HFFc6 (cell line): ENCODE data around the gene DPYSL4. TPM values are rescaled to one million over a fixed set of nuclear protein-coding genes. Genes with fewer than 3 reads are reported as not detected.

Experiments
- DNase-seq: peaks from one replicate; pipeline ENCODE4 v3.0.0-alpha.2; 2018
- H3K27ac Mint-ChIP-seq: 2 replicates; pipeline ENCODE4 v1.8.0; 2020; ENCODE audit warnings: mild to moderate bottlenecking, mixed read lengths
- H3K27me3 Mint-ChIP-seq: 2 replicates; pipeline ENCODE4 v1.8.0; 2021; ENCODE audit warnings: mild to moderate bottlenecking, moderate library complexity, mixed read lengths; ENCODE audit not compliant: insufficient read depth
- H3K36me3 Mint-ChIP-seq: 2 replicates; pipeline ENCODE4 v1.8.0; 2021; ENCODE audit warnings: low read depth, mixed read lengths
- H3K4me1 Mint-ChIP-seq: 2 replicates; pipeline ENCODE4 v1.8.0; 2020; ENCODE audit warnings: low read depth, mixed read lengths
- H3K4me3 Mint-ChIP-seq: 2 replicates; pipeline ENCODE4 v1.8.0; 2020; ENCODE audit warnings: mild to moderate bottlenecking, moderate library complexity, mixed read lengths
- H3K9me3 Mint-ChIP-seq: 2 replicates; pipeline ENCODE4 v1.8.0; 2020; ENCODE audit warnings: mild to moderate bottlenecking, mixed read lengths
- CTCF ChIP-seq: fragments of 200-600 bp; sonication (generic); IDR thresholded peaks from 2 replicates; pipeline ENCODE4 v1.5.0; 2021; ENCODE audit warnings: antibody characterized with exemption, mild to moderate bottlenecking
- total RNA-seq, 6 experiments: library from RNA; stranded (reverse); fragmentation: NEBNext Ultra II Directional; extraction: Animal tissue kit (Norgen Biotek cat#: 25700); gene quantifications; 2 replicates in 1 of 6; 3 replicates in 5 of 6; pipeline ENCODE4 v1.2.3, GENCODE V29; 2021

Gene DPYSL4
- total RNA-seq, 6 experiments from 2014 or later, result 0.13 to 2.4 (median 0.34) TPM

DNA sequence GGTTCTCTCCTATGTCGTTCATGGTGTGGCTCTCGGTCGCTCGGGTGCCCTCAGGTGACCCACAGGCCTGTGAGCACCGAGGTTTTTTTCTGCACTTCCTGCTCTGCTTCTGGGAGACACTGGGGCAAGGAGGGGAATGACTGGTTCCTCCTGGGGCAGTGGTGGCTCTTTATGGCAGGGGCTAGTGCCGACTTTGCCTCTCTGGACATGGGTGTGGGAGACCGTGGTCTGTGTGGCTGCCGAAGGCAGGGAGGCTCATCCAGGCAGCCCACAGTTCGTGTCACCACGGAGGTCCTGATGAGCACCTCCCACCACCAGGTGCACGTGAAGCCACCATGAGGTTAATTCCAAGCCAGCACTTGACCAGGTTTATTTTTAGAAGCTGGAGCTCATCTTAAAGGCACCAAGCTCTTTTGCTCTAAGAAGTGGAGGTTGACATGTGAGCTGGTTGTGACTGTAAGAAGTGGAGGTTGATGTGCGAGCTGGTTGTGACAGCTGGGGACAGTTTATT lies 24.7 kb upstream of the DPYSL4 start:
- Mint-ChIP-seq H3K4me3 (no peak overlapping the region), H3K9me3 (no peaks in the 10 kb centered on the region), H3K27ac (no peak overlapping the region), H3K36me3 (no peaks in the 10 kb centered on the region), H3K4me1 (no peaks in the 10 kb centered on the region; the same call in 1 of the 2 replicates), H3K27me3 (no peaks in the 10 kb centered on the region; the same call in 1 of the 2 replicates)
- TF ChIP-seq CTCF, result no peak
- no peak for DNase-seq

DNA sequence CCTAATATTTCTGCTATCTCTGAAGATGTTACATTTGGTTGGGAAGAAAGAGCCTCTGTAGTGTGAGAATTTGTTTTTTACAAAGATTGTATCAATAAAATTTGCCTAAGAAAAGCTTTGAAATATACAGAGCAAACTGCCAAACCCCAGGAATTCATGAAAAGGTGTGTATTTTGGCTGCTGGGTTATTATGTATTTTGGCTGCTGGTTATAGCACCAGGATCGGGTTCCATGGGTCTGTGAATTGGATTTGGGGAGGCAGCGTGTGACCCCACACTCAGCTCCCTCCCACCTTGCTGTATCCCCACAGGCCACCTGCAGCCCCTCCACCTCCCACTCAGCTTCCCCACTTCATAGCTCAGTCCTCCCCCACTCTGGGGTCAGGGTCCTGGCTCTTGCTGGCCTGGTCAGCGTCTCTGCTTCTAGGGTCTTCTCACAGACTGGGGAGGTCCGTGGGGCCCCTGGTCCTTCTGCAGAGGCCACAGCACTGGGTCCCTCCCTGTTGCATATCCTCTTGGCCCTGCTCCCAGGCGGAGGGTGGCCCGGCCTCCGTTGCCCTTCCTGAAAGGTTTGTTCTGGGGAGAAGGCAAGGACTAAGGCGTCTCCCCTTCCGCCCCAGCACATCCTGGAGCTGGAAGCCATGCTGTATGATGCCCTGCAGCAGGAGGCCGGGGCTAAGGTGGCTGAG lies 24.0 kb upstream of the DPYSL4 start:
- no peaks in the 10 kb centered on the region for H3K36me3 Mint-ChIP-seq

GRCh38 chr10:132163278-132163765 lies 23.4 kb upstream of the DPYSL4 start:
- Mint-ChIP-seq H3K9me3 (no peaks in the 10 kb centered on the region), H3K4me3 (no peak overlapping the region), H3K36me3 (no peaks in the 10 kb centered on the region), H3K27me3 (peaks cover 4% of the 10 kb centered on the region), H3K4me1 (no peaks in the 10 kb centered on the region; the same call in 1 of the 2 replicates), H3K27ac (no peak overlapping the region)
- DNase-seq, result no peak
- peak; percentile 74 for TF ChIP-seq CTCF

More for the DNA sequence above, 24.0 kb upstream of the DPYSL4 start:
- H3K9me3 Mint-ChIP-seq, result no peaks in the 10 kb centered on the region
- H3K4me1 Mint-ChIP-seq, result no peaks in the 10 kb centered on the region; the same call in 1 of the 2 replicates
- H3K27me3 Mint-ChIP-seq, result peaks cover 4% of the 10 kb centered on the region
- H3K4me3 Mint-ChIP-seq, result no peak overlapping the region
- TF ChIP-seq CTCF, result no peak
- DNase-seq, result no peak
- H3K27ac Mint-ChIP-seq, result no peak overlapping the region

GRCh38 chr10:132163826-132164515 lies 22.8 kb upstream of the DPYSL4 start:
- H3K4me3 Mint-ChIP-seq, result no peak overlapping the region
- no peak overlapping the region for H3K27ac Mint-ChIP-seq
- H3K36me3 Mint-ChIP-seq, result no peaks in the 10 kb centered on the region
- 0 out of 2 replicates have a peak, but pooled peaks have one; percentile 4 for TF ChIP-seq CTCF
- no peaks in the 10 kb centered on the region; the same call in 1 of the 2 replicates for H3K4me1 Mint-ChIP-seq
- H3K9me3 Mint-ChIP-seq, result no peaks in the 10 kb centered on the region
- no peak for DNase-seq
- H3K27me3 Mint-ChIP-seq, result peaks cover 4% of the 10 kb centered on the region

DNA sequence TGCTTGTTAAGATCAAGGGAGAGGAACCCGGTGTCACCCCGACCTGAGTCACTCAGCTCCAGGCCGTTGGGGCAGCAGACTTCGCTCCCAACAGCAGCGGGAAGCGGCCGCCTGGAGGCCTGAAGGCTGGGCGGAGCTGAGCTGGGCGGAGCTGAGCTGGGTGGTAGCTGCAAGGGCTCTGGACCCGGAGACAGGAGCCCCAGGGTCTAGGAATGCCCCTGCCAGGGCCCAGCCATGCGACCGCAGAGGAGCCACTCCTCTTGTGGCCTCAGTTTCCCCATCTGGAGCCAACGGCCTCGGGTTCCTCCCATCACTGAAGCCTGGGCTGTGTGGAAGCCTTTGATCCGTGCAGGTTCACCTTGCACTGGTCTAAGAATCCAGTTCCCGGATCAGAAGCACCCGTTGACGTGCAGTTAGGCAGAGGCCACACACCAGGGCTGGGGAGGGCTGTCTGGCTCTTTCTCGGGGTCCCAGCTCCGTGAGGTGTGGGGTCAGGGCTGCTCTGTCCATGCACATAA lies 21.9 kb upstream of the DPYSL4 start:
- Mint-ChIP-seq H3K4me3 (no peak overlapping the region), H3K9me3 (no peaks in the 10 kb centered on the region), H3K4me1 (no peaks in the 10 kb centered on the region; the same call in 1 of the 2 replicates), H3K27me3 (peaks cover 4% of the 10 kb centered on the region), H3K27ac (no peak overlapping the region), H3K36me3 (no peaks in the 10 kb centered on the region)
- TF ChIP-seq CTCF, result no peak
- peak; percentile 15 for DNase-seq
